Activated CD4-positive, CD25-positive, alpha-beta regulatory T cell treated with anti-CD3 and anti-CD28 coated beads, Interleukin-2, amount 50 U/mL, for 72 hours (primary cell): ENCODE results near the gene TOMM6.
"Not testable (repeated sequence)": the region's sequence is repeated elsewhere in the genome, so short reads cannot be mapped to it uniquely, and the experiment has no call there.

Source experiments
- DNase-seq: peaks from one replicate; pipeline ENCODE4 v3.0.0; 2021

TOMM6 gene

DNA sequence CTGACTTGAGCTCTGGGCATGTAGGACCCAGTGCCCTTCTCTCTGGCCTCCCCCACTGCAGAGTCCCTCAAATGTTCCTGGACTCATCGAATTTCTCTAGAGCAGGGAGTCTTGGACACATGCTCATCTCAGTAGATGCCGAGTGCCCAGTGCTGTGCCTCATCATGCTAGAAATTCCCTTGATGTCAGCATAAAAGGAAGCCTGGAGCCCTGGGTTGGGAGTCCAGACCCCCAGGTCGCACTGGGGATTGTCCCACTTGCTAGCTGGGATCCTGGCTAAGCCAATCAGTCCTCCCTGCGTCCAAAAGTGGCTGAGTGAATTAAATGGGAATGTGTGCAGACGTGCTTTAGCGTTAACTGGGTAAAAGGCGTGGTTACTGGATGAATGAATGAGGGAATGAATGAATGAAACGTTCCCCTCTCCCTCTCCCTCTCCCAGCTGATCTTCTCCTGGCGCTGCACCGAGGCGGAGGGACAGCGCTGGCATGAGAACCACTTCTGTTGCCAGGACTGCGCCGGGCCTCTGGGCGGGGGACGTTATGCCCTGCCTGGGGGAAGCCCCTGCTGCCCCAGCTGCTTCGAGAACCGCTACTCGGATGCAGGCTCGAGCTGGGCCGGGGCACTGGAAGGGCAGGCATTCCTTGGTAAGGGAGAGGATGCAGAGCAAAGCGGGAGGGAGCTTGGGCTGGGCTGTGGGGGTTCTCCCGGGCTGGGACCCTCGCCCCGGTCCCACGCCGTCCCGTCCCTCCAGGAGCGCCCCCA, 1.6 kb upstream of the TOMM6 start:
- no peak for DNase-seq

GRCh38 chr6:41786451-41787218, 859 bp upstream of the TOMM6 start:
- peak; percentile 91 for DNase-seq

GRCh38 chr6:41789390-41789724, 1.9 kb downstream of the TOMM6 start:
- DNase-seq, result no peak

GRCh38 chr6:41790045-41790444, 2.6 kb downstream of the TOMM6 start:
- DNase-seq, result no peak

GRCh38 chr6:41791305-41791704, 3.8 kb downstream of the TOMM6 start:
- DNase-seq, result no peak

DNA sequence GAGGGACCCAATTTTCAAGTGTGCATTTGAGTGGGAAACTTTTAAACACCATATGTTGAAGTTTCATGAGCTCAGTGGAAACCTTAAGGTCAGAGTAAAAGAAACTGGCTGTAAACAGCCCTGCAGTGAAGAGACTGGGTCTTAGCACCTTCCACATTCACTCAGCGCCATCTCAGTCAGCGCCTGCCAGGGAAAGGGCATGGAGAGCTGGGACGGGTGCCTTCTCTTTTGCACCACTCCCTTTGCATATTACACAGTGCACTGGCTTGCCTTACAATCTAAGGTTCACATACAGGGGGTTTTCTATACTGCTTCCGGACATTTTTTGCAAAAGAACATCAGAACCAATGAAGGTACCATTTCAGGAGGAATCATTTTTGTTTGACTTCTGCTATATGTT, 4.5 kb downstream of the TOMM6 start:
- no peak for DNase-seq

DNA sequence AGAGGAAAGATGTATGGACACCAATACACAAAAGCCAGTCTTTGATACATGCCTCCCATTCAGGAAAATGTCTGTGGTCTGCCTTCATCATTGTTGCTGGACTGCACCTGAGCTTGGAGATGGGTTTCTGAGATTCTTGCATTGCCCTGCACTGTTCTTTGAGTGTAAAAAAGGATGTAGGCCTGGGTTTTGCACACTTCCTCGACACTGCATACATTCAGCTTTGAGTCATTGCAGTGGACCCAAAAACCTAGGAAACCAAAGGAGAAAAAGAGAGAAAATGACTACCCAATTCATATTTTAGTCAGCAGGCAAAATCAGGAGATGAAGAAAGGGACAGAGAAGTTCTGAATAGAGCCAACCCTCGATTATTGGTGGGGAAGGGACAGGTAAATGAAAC, 9.0 kb downstream of the TOMM6 start:
- DNase-seq, result no peak

GRCh38 chr6:41798901-41799558, 11.5 kb downstream of the TOMM6 start:
- no peak for DNase-seq

DNA sequence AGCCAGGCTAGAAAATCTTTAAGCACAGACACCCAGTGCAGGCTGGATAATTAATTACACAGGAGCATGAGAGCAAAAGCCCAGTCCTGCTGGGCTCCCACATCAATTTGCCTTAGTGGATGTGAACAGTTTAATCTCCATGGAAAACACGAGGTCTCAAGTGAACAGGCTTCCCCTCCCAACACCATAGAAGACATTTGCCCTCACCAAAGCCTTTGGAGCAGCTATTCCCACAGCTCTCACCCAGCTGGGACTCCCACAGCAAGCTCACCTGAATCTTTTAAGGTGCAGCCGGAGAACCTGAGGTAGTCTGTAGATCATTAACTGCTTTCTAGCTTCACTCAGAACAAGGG, 12.0 kb downstream of the TOMM6 start:
- no peak for DNase-seq

DNA sequence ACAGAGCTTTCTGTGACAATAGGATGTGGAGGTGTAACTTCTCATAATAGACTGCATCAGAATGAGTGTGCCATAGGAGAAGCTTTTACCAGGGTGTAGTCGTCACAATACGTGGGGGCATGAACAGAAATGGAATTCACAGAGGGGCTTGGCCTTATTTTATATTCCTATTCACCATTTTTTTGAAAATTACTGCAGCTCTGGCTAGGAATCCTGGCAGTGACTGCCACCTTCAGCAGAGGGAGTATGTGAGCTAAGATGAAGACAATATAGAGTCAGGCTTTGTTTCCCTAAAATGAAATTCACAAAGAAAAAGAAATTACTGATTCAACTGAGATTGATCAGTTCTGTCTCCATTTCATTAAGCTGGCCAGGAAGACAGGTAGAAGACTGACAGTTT, 13.9 kb downstream of the TOMM6 start:
- DNase-seq, result no peak

- DNase-seq, result no peak
Observed at GRCh38 chr6:41805830-41806774, 18.6 kb downstream of the TOMM6 start.

- DNase-seq, result no peak
Observed at GRCh38 chr6:41811095-41811494, 23.6 kb downstream of the TOMM6 start.

- not testable (repeated sequence) for DNase-seq
Observed at GRCh38 chr6:41811946-41812345, 24.5 kb downstream of the TOMM6 start.

GRCh38 chr6:41813469-41813868, 26.0 kb downstream of the TOMM6 start:
- no peak for DNase-seq

GRCh38 chr6:41813956-41814355, 26.5 kb downstream of the TOMM6 start:
- DNase-seq, result no peak

GRCh38 chr6:41814629-41815028, 27.1 kb downstream of the TOMM6 start:
- DNase-seq, result no peak

DNA sequence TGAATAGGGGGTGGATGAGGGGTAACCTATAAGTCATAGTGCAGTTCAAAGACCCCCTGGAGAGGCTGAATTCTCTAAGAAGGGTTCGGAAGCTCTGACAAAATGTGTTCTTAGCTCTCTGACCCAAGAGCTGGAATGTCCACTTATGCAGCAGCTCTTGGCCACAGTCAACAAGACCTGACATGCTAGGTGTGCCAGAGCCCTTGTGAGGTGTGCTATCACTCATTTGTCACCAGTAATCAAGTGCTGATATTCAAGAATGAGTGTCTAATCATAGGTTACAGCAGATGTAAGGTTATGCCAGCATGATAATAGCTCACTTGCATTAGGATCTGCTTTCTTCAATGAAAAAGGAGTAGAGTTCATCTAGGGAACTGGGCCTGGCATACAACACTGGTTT, 28.1 kb downstream of the TOMM6 start:
- no peak for DNase-seq

DNA sequence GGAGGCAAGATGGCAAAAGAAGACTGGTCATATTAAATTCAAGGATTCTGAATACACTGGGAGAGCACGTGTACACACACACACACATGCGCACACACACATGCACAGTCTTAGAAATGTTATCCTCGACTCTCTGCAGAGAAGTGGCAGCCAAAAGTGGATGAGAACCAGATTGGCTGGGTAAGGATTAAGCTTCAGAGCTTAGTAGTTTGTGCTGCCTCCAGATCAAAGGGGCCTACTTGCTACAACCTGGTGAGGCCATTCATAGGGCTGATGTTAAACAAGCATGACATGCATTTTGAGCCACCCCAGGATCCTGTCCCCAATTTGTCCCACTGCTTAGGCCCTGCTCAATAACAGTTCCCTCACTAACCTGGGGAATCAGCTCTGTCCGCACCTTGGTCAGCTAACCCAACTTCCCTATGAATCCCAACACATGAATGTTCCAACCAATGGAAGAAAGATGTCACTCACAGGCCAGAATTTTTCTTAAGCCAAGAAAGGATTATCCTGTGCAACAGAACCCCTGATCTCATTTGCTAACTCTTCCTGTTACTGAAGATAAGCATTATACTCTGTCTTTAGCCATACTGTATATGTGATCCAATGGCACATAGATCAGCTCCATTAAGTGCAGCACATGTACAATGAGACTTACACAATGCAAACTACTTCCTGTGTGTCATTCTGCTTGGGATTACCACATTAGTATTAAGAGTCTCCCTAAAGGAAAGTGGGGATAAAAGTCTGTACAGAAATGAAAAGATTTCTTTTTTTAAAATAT, 31.0 kb downstream of the TOMM6 start:
- DNase-seq, result no peak

DNA sequence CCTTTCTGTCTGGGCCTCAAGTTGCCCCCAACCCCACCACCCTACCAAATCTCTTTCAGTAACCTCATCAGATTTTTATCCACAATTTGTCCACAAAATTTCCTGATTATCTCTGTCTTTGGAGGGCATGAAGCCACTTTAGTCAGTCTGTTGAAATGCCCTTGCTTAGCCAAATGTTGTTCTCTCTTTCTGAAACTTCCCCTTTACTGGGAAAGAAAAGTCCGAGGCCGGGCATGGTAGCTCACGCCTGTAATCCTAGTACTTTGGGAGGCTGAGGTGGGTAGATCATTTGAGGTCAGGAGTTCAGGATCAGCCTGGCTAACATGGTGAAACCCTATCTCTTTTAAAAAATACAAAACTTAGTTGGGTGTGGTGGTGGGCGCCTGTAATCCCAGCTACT, 33.8 kb downstream of the TOMM6 start:
- no peak for DNase-seq

DNA sequence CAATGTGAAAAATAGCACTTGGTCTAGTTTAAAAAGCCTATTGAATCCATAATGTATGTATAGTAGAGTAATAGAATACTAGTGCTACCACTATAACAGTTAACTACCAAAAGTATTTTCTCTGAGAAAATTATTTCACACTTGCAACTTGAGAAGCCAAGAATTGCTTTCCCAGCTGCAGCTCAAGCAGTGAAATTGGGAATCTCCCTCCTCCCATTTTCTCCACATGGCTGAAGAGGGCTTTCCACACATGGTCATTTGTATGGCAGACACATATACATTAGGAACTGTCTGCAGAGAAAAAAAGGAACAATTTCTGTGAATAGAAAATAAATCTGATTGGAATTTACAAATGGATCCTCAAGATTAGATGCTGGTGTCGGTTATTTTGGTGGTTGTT, 34.5 kb downstream of the TOMM6 start:
- no peak for DNase-seq

GRCh38 chr6:41823178-41823577, 35.7 kb downstream of the TOMM6 start:
- DNase-seq, result no peak
